MM.1S (cell line): ENCODE data around the gene SLC19A2.

ENCODE experiments used
- EZH2 ChIP-seq: fragments of 300-600 bp; sonication (generic); optimal IDR thresholded peaks from 2 replicates; pipeline ENCODE3; 2017; ENCODE audit warnings: low read depth, mild to moderate bottlenecking, antibody characterized with exemption, low read length, mixed read lengths
- EZH2phosphoT487 ChIP-seq: fragments of 300-600 bp; sonication (generic); IDR thresholded peaks from 2 replicates; pipeline ENCODE4 v1.6.1; 2018; ENCODE audit warnings: antibody characterized with exemption, low read length
- TF ChIP-seq, protein P1 (sequence below): fragments of 300-600 bp; sonication (generic); IDR thresholded peaks from 2 replicates; pipeline ENCODE4 v1.5.1; 2016; ENCODE audit warnings: antibody characterized with exemption, low read length, mixed read lengths

DNA sequence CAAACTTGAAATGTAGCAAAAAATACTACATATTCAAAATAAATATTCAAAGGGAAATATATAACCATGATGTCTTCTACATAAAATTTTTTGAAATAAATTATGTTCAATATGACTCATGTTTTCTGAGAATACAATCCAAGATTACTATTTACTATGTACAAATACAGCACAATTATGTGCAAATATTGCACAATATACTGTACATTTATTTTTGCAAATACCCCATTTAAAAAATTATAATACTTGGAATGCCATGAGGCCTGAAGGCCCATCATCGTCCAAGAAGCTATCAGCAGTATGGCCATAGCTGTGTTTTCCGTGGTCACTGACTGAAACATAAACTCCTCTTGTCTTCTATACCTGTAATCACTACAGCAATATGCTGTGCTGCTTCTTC, 70.8 kb downstream of the SLC19A2 start:
- TF ChIP-seq EZH2 = no peak
- TF ChIP-seq, protein P1, sequence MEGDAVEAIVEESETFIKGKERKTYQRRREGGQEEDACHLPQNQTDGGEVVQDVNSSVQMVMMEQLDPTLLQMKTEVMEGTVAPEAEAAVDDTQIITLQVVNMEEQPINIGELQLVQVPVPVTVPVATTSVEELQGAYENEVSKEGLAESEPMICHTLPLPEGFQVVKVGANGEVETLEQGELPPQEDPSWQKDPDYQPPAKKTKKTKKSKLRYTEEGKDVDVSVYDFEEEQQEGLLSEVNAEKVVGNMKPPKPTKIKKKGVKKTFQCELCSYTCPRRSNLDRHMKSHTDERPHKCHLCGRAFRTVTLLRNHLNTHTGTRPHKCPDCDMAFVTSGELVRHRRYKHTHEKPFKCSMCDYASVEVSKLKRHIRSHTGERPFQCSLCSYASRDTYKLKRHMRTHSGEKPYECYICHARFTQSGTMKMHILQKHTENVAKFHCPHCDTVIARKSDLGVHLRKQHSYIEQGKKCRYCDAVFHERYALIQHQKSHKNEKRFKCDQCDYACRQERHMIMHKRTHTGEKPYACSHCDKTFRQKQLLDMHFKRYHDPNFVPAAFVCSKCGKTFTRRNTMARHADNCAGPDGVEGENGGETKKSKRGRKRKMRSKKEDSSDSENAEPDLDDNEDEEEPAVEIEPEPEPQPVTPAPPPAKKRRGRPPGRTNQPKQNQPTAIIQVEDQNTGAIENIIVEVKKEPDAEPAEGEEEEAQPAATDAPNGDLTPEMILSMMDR = no peak
- no peak for TF ChIP-seq EZH2phosphoT487
